Esophagus muscularis mucosa (tissue), 4 donors: ENCODE data around the gene IQCH.

Experiments used
- CTCF ChIP-seq, 3 experiments: fragments of 200-600 bp in 2 of 3; fragments of 450-650 bp in 1 of 3; sonication (generic) in 2 of 3; IDR thresholded peaks; one replicate each; pipeline ENCODE4 v1.5.1; 2017 to 2019; ENCODE audit warnings: antibody characterized with exemption in 3 of 3, mild to moderate bottlenecking in 2 of 3, moderate library complexity in 1 of 3
- EP300 ChIP-seq: sonication (generic); formaldehyde crosslinking; IDR thresholded peaks from one replicate; pipeline ENCODE4 v1.6.1; 2017; ENCODE audit warnings: antibody characterized with exemption
- POLR2A ChIP-seq: fragments of 450-650 bp; IDR thresholded peaks from one replicate; pipeline ENCODE4 v1.6.1; 2017; ENCODE audit warnings: antibody characterized with exemption, moderate library complexity, mild to moderate bottlenecking, low read depth
- POLR2AphosphoS5 ChIP-seq, 2 donors: sonication (generic); formaldehyde crosslinking; IDR thresholded peaks; one replicate each; pipeline ENCODE4 v1.6.1; 2017; ENCODE audit warnings: antibody characterized with exemption in 2 of 2

- no peak for TF ChIP-seq POLR2A
- TF ChIP-seq CTCF (IDR thresholded peaks at IDR 0.05), result no peak
- TF ChIP-seq POLR2AphosphoS5 (IDR thresholded peaks at IDR 0.05), result no peak
- TF ChIP-seq EP300, result no peak
Observed at GRCh38 chr15:67504796-67505195, 250.2 kb downstream of the IQCH start.
